Cardiac fibroblast (primary cell): ENCODE results near the gene JUP.
A peak's percentile ranks its signal among the peaks of the same experiment; 100 is the strongest.

ENCODE experiments used
- DNase-seq, 2 donors: peaks; one replicate each; pipeline versions ENCODE4 v3.0.0 to v3.0.0-alpha.2; 2010; ENCODE audit warnings: low read depth in 2 of 2
- H3K4me3 ChIP-seq, 2 donors: replicated peaks in 1 of 2; 1 replicate in 1 of 2; 2 replicates in 1 of 2; pipeline ENCODE4 v1.5.1; 2011; ENCODE audit warnings: low read depth in 2 of 2, low read length in 2 of 2, mild to moderate bottlenecking in 2 of 2, moderate library complexity in 1 of 2
- CTCF ChIP-seq: IDR thresholded peaks from one replicate; pipeline ENCODE4 v1.5.1; 2011; ENCODE audit warnings: low read depth, mild to moderate bottlenecking, low read length, inconsistent platforms

JUP gene

GRCh38 chr17:41785859-41786226, 668 bp downstream of the JUP start:
- H3K4me3 ChIP-seq = peak overlapping the region; percentile 75 to 77
- no peak for TF ChIP-seq CTCF
- DNase-seq = peak; percentile 33 to 51

- peak in 1 of 2 donors; percentile 60 for DNase-seq
- H3K4me3 ChIP-seq = peak overlapping the region; percentile 75 to 77
- TF ChIP-seq CTCF = no peak
Observed at GRCh38 chr17:41785091-41785858, 1.2 kb downstream of the JUP start.

- no peak for TF ChIP-seq CTCF
- peak; percentile 71 to 79 for DNase-seq
- H3K4me3 ChIP-seq = peak overlapping the region; percentile 8 to 75
Observed at GRCh38 chr17:41784207-41784744, 2.2 kb downstream of the JUP start.

GRCh38 chr17:41782142-41782541, 4.4 kb downstream of the JUP start:
- H3K4me3 ChIP-seq = no peak overlapping the region
- DNase-seq = peak in 1 of 2 donors; percentile 42
- no peak for TF ChIP-seq CTCF

GRCh38 chr17:41781404-41782110, 5.0 kb downstream of the JUP start:
- no peak overlapping the region for H3K4me3 ChIP-seq
- no peak for TF ChIP-seq CTCF

GRCh38 chr17:41779954-41780353, 6.6 kb downstream of the JUP start:
- H3K4me3 ChIP-seq = no peak overlapping the region

More at GRCh38 chr17:41781404-41782110, 5.0 kb downstream of the JUP start:
- peak; percentile 26 to 43 for DNase-seq

More at GRCh38 chr17:41779954-41780353, 6.6 kb downstream of the JUP start:
- no peak for DNase-seq
- TF ChIP-seq CTCF = no peak
